Activated gamma-delta T cell treated with anti-CD3 and anti-CD28 coated beads, Interleukin-2, amount 50 U/mL, for 16 hours (primary cell): Measurements from ENCODE around the gene C4BPB.

Experiments used
- DNase-seq: peaks from one replicate; pipeline ENCODE4 v3.0.0-alpha.2; 2020; ENCODE audit warnings: low read depth

Gene C4BPB

GRCh38 chr1:207059881-207060280 is 28.8 kb upstream of the C4BPB start:
- no peak for DNase-seq

GRCh38 chr1:207060596-207060995 is 28.1 kb upstream of the C4BPB start:
- no peak for DNase-seq

- no peak for DNase-seq
Measured at GRCh38 chr1:207062058-207062457, 26.6 kb upstream of the C4BPB start.

- no peak for DNase-seq
Measured at GRCh38 chr1:207063014-207063413, 25.6 kb upstream of the C4BPB start.

- no peak for DNase-seq
Measured at GRCh38 chr1:207064561-207064960, 24.1 kb upstream of the C4BPB start.

- DNase-seq, result no peak
Measured at GRCh38 chr1:207067185-207067584, 21.5 kb upstream of the C4BPB start.

- DNase-seq, result no peak
Measured at GRCh38 chr1:207067665-207068064, 21.0 kb upstream of the C4BPB start.

- DNase-seq, result no peak
Measured at GRCh38 chr1:207069061-207069460, 19.6 kb upstream of the C4BPB start.

- DNase-seq, result no peak
Measured at GRCh38 chr1:207069858-207070506, 18.7 kb upstream of the C4BPB start.

GRCh38 chr1:207070811-207071210 is 17.8 kb upstream of the C4BPB start:
- DNase-seq, result no peak

- no peak for DNase-seq
Measured at GRCh38 chr1:207071426-207071825, 17.2 kb upstream of the C4BPB start.

GRCh38 chr1:207072233-207072632 is 16.4 kb upstream of the C4BPB start:
- DNase-seq, result no peak

- DNase-seq, result no peak
Measured at GRCh38 chr1:207073906-207074820, 14.5 kb upstream of the C4BPB start.

- no peak for DNase-seq
Measured at GRCh38 chr1:207076181-207076955, 12.3 kb upstream of the C4BPB start.

GRCh38 chr1:207077012-207077411 is 11.6 kb upstream of the C4BPB start:
- no peak for DNase-seq

- DNase-seq, result peak; percentile 45
Measured at GRCh38 chr1:207077470-207078377, 10.9 kb upstream of the C4BPB start.

- DNase-seq, result no peak
Measured at GRCh38 chr1:207078578-207079132, 10.0 kb upstream of the C4BPB start.

GRCh38 chr1:207079706-207080241 is 8.9 kb upstream of the C4BPB start:
- no peak for DNase-seq

GRCh38 chr1:207081088-207081487 is 7.6 kb upstream of the C4BPB start:
- DNase-seq, result no peak

GRCh38 chr1:207081806-207082205 is 6.9 kb upstream of the C4BPB start:
- no peak for DNase-seq

- DNase-seq, result no peak
Measured at GRCh38 chr1:207084232-207084631, 4.4 kb upstream of the C4BPB start.
